NCI-H2029 treated with DMSO at 0.1 percent for 48 hours (cell line): ENCODE measurements around the gene AGAP1.

ENCODE experiments used
- DNase-seq: peaks from one replicate; lab custom pipeline; 2025; lab: John Stamatoyannopoulos, UW

The AGAP1 gene

GRCh38 chr2:235569837-235570236 is 76.0 kb downstream of the AGAP1 start:
- no peak for DNase-seq

- DNase-seq, result no peak
Observed at GRCh38 chr2:235570256-235570655, 76.4 kb downstream of the AGAP1 start.

- DNase-seq, result no peak
Observed at GRCh38 chr2:235570966-235571692, 77.3 kb downstream of the AGAP1 start.

- DNase-seq, result no peak
Observed at GRCh38 chr2:235572592-235572991, 78.7 kb downstream of the AGAP1 start.

GRCh38 chr2:235573331-235574221 is 79.7 kb downstream of the AGAP1 start:
- DNase-seq, result peak; percentile 16

- DNase-seq, result no peak
Observed at GRCh38 chr2:235575431-235575830, 81.6 kb downstream of the AGAP1 start.

- no peak for DNase-seq
Observed at GRCh38 chr2:235575904-235576303, 82.1 kb downstream of the AGAP1 start.

GRCh38 chr2:235576337-235576910 is 82.6 kb downstream of the AGAP1 start:
- DNase-seq, result no peak

GRCh38 chr2:235577404-235578330 is 83.8 kb downstream of the AGAP1 start:
- DNase-seq, result peak; percentile 76

GRCh38 chr2:235579128-235579527 is 85.3 kb downstream of the AGAP1 start:
- no peak for DNase-seq

- no peak for DNase-seq
Observed at GRCh38 chr2:235580426-235581157, 86.7 kb downstream of the AGAP1 start.

- no peak for DNase-seq
Observed at GRCh38 chr2:235582081-235582686, 88.3 kb downstream of the AGAP1 start.

- no peak for DNase-seq
Observed at GRCh38 chr2:235582729-235583128, 88.9 kb downstream of the AGAP1 start.

GRCh38 chr2:235583144-235583543 is 89.3 kb downstream of the AGAP1 start:
- DNase-seq, result no peak

- DNase-seq, result no peak
Observed at GRCh38 chr2:235583925-235584637, 90.2 kb downstream of the AGAP1 start.

GRCh38 chr2:235584638-235585007 is 90.8 kb downstream of the AGAP1 start:
- DNase-seq, result no peak

- DNase-seq, result no peak
Observed at GRCh38 chr2:235587202-235587601, 93.4 kb downstream of the AGAP1 start.

- DNase-seq, result no peak
Observed at GRCh38 chr2:235588750-235589149, 94.9 kb downstream of the AGAP1 start.

- DNase-seq, result no peak
Observed at GRCh38 chr2:235591231-235591730, 97.4 kb downstream of the AGAP1 start.

GRCh38 chr2:235591921-235592320 is 98.1 kb downstream of the AGAP1 start:
- no peak for DNase-seq
